Gastroesophageal sphincter (tissue), 4 donors: ENCODE data around the gene FREM2. TPM values are rescaled to one million over a fixed set of nuclear protein-coding genes. Genes with fewer than 3 reads are reported as not detected.

Experiments
- ATAC-seq: fragments of 150-250 bp; one replicate; pipeline ENCODE4 v1.9.1; 2016; ENCODE audit warnings: mild to moderate bottlenecking, moderate library complexity
- H3K27ac ChIP-seq, 4 donors: fragments of 200-600 bp; sonication (generic) in 3 of 4; 1 replicate in 3 of 4; 2 replicates in 1 of 4; pipeline ENCODE4 v1.5.1; 2016 to 2019
- H3K27me3 ChIP-seq: fragments of 200-600 bp; sonication (generic); one replicate; pipeline ENCODE4 v1.5.1; 2019
- H3K36me3 ChIP-seq, 2 donors: fragments of 200-600 bp; sonication (generic); one replicate each; pipeline ENCODE4 v1.5.1; 2019; ENCODE audit warnings: control low read depth in 1 of 2
- H3K4me1 ChIP-seq, 3 donors: fragments of 200-600 bp; sonication (generic); 1 replicate in 2 of 3; 2 replicates in 1 of 3; pipeline ENCODE4 v1.5.1; 2016 to 2019; ENCODE audit warnings: control low read depth in 2 of 3
- H3K4me3 ChIP-seq, 2 donors: fragments of 200-600 bp; sonication (generic); one replicate each; pipeline ENCODE4 v1.5.1; 2019; ENCODE audit warnings: mild to moderate bottlenecking in 1 of 2, moderate library complexity in 1 of 2
- H3K9me3 ChIP-seq, 3 donors: fragments of 200-600 bp; sonication (generic); one replicate each; pipeline ENCODE4 v1.5.1; 2017 to 2019; ENCODE audit warnings: control low read depth in 2 of 3
- EP300 ChIP-seq: sonication (generic); formaldehyde crosslinking; IDR thresholded peaks from one replicate; pipeline ENCODE4 v1.6.1; 2017; ENCODE audit warnings: antibody characterized with exemption, mild to moderate bottlenecking
- POLR2A ChIP-seq, 2 donors: fragments of 450-650 bp; IDR thresholded peaks; one replicate each; pipeline ENCODE4 v1.6.1; 2017; ENCODE audit warnings: antibody characterized with exemption in 2 of 2, mild to moderate bottlenecking in 2 of 2, moderate library complexity in 1 of 2
- POLR2AphosphoS5 ChIP-seq: sonication (generic); formaldehyde crosslinking; IDR thresholded peaks from one replicate; pipeline ENCODE4 v1.6.1; 2017; ENCODE audit warnings: antibody characterized with exemption
- WGBS, 2 donors: methylation state at CpG; one replicate each; pipeline ENCODE4 v1.1.5; 2018; ENCODE audit warnings: low coverage in 1 of 2; 5-methylcytosine and 5-hydroxymethylcytosine counted together
- total RNA-seq, 4 donors: library from RNA; depleted of rRNA; stranded (reverse); fragments of >200 nt; gene quantifications; one replicate each; pipeline ENCODE4 v1.1.0, GENCODE V29; 2016
- TF ChIP-seq, protein P1 (sequence below), 4 experiments: fragments of 200-600 bp in 2 of 4; fragments of 450-650 bp in 2 of 4; sonication (generic) in 1 of 4; IDR thresholded peaks; one replicate each; pipeline ENCODE4 v1.5.1; 2017 to 2019; ENCODE audit warnings: antibody characterized with exemption in 4 of 4, mild to moderate bottlenecking in 2 of 4, moderate library complexity in 2 of 4

FREM2 gene
- total RNA-seq, 4 donors from 2014 or later = 0.19 to 0.40 (median 0.27) TPM; not detected in 1

GRCh38 chr13:38671980-38672379 is 14.9 kb upstream of the FREM2 start:
- 97 to 100% methylated on average over 1 to 2 of the region's 2 CpGs for WGBS, 2 donors
- ATAC-seq = no peak
- H3K36me3 ChIP-seq = no peaks in the 10 kb centered on the region
- no peak overlapping the region for H3K27ac ChIP-seq
- no peaks in the 10 kb centered on the region for H3K4me1 ChIP-seq
- no peak overlapping the region for H3K4me3 ChIP-seq
- TF ChIP-seq, protein P1, sequence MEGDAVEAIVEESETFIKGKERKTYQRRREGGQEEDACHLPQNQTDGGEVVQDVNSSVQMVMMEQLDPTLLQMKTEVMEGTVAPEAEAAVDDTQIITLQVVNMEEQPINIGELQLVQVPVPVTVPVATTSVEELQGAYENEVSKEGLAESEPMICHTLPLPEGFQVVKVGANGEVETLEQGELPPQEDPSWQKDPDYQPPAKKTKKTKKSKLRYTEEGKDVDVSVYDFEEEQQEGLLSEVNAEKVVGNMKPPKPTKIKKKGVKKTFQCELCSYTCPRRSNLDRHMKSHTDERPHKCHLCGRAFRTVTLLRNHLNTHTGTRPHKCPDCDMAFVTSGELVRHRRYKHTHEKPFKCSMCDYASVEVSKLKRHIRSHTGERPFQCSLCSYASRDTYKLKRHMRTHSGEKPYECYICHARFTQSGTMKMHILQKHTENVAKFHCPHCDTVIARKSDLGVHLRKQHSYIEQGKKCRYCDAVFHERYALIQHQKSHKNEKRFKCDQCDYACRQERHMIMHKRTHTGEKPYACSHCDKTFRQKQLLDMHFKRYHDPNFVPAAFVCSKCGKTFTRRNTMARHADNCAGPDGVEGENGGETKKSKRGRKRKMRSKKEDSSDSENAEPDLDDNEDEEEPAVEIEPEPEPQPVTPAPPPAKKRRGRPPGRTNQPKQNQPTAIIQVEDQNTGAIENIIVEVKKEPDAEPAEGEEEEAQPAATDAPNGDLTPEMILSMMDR (IDR thresholded peaks at IDR 0.05) = no peak
- TF ChIP-seq EP300 = no peak
- TF ChIP-seq POLR2A (IDR thresholded peaks at IDR 0.05) = no peak
- no peak for TF ChIP-seq POLR2AphosphoS5
- no peaks in the 10 kb centered on the region for H3K9me3 ChIP-seq
- H3K27me3 ChIP-seq = peaks cover 5% of the 10 kb centered on the region

DNA sequence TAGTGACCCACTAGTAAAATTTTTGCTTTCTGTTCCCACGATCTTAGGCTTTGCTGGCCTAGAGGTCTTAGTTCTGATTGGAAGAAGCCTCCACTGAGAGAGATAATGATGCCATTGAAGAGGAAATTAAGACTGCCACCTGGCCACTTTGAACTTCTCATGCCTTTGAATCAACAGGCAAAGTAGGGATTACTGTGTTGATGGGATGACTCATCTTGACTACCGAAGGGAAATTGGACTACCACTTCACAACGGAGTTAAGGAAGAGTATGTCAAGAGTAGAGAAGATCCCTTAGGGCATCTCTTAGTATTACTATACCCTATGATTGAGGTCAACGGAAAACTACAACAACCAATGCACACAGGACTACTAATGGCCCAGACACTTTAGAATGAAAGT is 12.7 kb upstream of the FREM2 start:
- TF ChIP-seq, protein P1 (IDR thresholded peaks at IDR 0.05) = no peak
- TF ChIP-seq POLR2A (IDR thresholded peaks at IDR 0.05) = no peak
- TF ChIP-seq EP300 = no peak
- no peak for TF ChIP-seq POLR2AphosphoS5
- no peak overlapping the region for H3K27ac ChIP-seq
- ATAC-seq = no peak
- H3K4me3 ChIP-seq = no peak overlapping the region
- H3K27me3 ChIP-seq = peaks cover 6% of the 10 kb centered on the region
- no peaks in the 10 kb centered on the region for H3K36me3 ChIP-seq
- no peaks in the 10 kb centered on the region for H3K4me1 ChIP-seq
- H3K9me3 ChIP-seq = no peaks in the 10 kb centered on the region
- WGBS, 2 donors = 83 to 96% methylated on average over 2 to 4 of the region's 4 CpGs

GRCh38 chr13:38680912-38681311 is 6.0 kb upstream of the FREM2 start:
- TF ChIP-seq, protein P1 (IDR thresholded peaks at IDR 0.05) = no peak
- no peak for TF ChIP-seq EP300
- TF ChIP-seq POLR2AphosphoS5 = no peak
- TF ChIP-seq POLR2A (IDR thresholded peaks at IDR 0.05) = no peak
- 100% methylated on average over 1 of the region's 1 CpG; no CpG with 5 or more reads in 1 of the 2 donors for WGBS, 2 donors
- Histone ChIP-seq H3K4me1 (peaks cover 0 to 4% (median 0%) of the 10 kb centered on the region in 3 donors), H3K9me3 (no peaks in the 10 kb centered on the region), H3K27ac (no peak overlapping the region), H3K4me3 (no peak overlapping the region), H3K27me3 (peaks cover 30% of the 10 kb centered on the region), H3K36me3 (no peaks in the 10 kb centered on the region)
- ATAC-seq = peak; percentile 19

DNA sequence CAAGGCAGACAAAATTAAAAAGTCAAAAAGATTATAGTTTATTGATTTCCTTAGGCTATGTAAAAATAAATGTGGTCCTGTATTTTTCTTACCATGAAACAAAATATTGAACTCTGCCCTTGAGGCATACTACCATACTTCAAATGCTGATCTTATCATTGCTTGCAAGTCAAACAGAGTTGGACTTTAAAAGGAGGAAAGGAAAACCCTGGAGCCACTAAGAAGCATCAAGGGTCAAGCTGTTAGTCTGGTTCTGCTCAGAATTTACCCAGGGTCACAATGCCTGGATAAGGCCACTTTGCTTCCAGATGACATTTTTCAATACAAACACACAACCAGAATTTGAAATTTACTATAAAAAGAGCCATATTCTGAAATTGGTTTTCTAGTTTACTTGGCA is 2.2 kb upstream of the FREM2 start:
- Histone ChIP-seq H3K36me3 (no peaks in the 10 kb centered on the region), H3K27ac (no peak overlapping the region), H3K9me3 (no peaks in the 10 kb centered on the region), H3K27me3 (peaks cover 57% of the 10 kb centered on the region), H3K4me3 (no peak overlapping the region), H3K4me1 (peaks cover 0 to 26% (median 6%) of the 10 kb centered on the region in 3 donors)
- no peak for ATAC-seq
- no peak for TF ChIP-seq POLR2A (IDR thresholded peaks at IDR 0.05)
- no peak for TF ChIP-seq EP300
- TF ChIP-seq, protein P1 (IDR thresholded peaks at IDR 0.05) = no peak

- H3K36me3 ChIP-seq = no peaks in the 10 kb centered on the region
- H3K4me3 ChIP-seq = no peak overlapping the region
- WGBS, 2 donors = 66 to 92% methylated on average over 2 of the region's 2 CpGs
- H3K4me1 ChIP-seq = peaks cover 0 to 26% (median 6%) of the 10 kb centered on the region in 3 donors
- H3K9me3 ChIP-seq = no peaks in the 10 kb centered on the region
- TF ChIP-seq EP300 (no peak), POLR2AphosphoS5 (no peak), POLR2A (IDR thresholded peaks at IDR 0.05) (no peak)
- TF ChIP-seq, protein P1 (IDR thresholded peaks at IDR 0.05) = no peak
- ATAC-seq = no peak
- H3K27ac ChIP-seq = no peak overlapping the region
- H3K27me3 ChIP-seq = peaks cover 57% of the 10 kb centered on the region
Measured at GRCh38 chr13:38685431-38685830, 1.4 kb upstream of the FREM2 start.
